Osteoblast (primary cell): ENCODE data around the gene VPS13D. TPM values are rescaled to one million over a fixed set of nuclear protein-coding genes. Genes with fewer than 3 reads are reported as not detected.

Experiments used
- DNase-seq: peaks from one replicate; pipeline ENCODE4 v3.0.0; 2011; ENCODE audit warnings: low spot score, mixed read lengths; ENCODE audit not compliant: insufficient read length; ENCODE audit errors: missing footprints
- H2AFZ ChIP-seq: 2 replicates; pipeline ENCODE4 v1.6.0; 2011; ENCODE audit warnings: mild to moderate bottlenecking, low read length
- H3K27ac ChIP-seq: 2 replicates; pipeline ENCODE4 v1.5.1; 2011; ENCODE audit warnings: mild to moderate bottlenecking, low read depth, low read length, moderate library complexity
- H3K27me3 ChIP-seq: 2 replicates; pipeline ENCODE4 v1.6.0; 2012; ENCODE audit warnings: mild to moderate bottlenecking, control low read depth, inconsistent platforms, low read length, moderate library complexity; ENCODE audit not compliant: insufficient read depth
- H3K36me3 ChIP-seq: 2 replicates; pipeline ENCODE4 v1.5.1; 2011; ENCODE audit warnings: mild to moderate bottlenecking, low read length, control low read depth, moderate library complexity; ENCODE audit not compliant: insufficient read depth
- H3K4me1 ChIP-seq: 2 replicates; pipeline ENCODE4 v1.5.1; 2011; ENCODE audit warnings: mild to moderate bottlenecking, low read length, control low read depth, moderate library complexity; ENCODE audit not compliant: insufficient read depth
- H3K4me2 ChIP-seq: 2 replicates; pipeline ENCODE4 v1.6.0; 2011; ENCODE audit warnings: mild to moderate bottlenecking, low read length; ENCODE audit not compliant: insufficient read depth
- H3K4me3 ChIP-seq: fragments of 200-600 bp; sonication (generic); 3 replicates; pipeline ENCODE4 v1.5.1; 2012; ENCODE audit warnings: mild to moderate bottlenecking, low read length, inconsistent platforms; ENCODE audit not compliant: insufficient read depth
- H3K79me2 ChIP-seq: 2 replicates; pipeline ENCODE4 v1.6.0; 2012; ENCODE audit warnings: mild to moderate bottlenecking, low read length, control low read depth, inconsistent platforms; ENCODE audit not compliant: insufficient read depth
- H3K9me3 ChIP-seq: 2 replicates; pipeline ENCODE4 v1.5.1; 2011; ENCODE audit warnings: low read depth, low read length, control low read depth
- H4K20me1 ChIP-seq: 2 replicates; pipeline ENCODE4 v1.6.0; 2012; ENCODE audit warnings: mild to moderate bottlenecking, low read length, control low read depth; ENCODE audit not compliant: insufficient read depth
- total RNA-seq: library from RNA; depleted of rRNA; stranded (reverse); fragments of >200 nt; gene quantifications from 2 replicates; pipeline ENCODE4 v1.2.3, GENCODE V29; 2012
- TF ChIP-seq, protein P1 (sequence below): IDR thresholded peaks from 2 replicates; pipeline ENCODE4 v1.5.1; 2011; ENCODE audit warnings: mild to moderate bottlenecking, low read depth, low read length, moderate library complexity; ENCODE audit errors: extremely low read depth

Gene VPS13D
- total RNA-seq, 1 donor, result 48.5 TPM

DNA sequence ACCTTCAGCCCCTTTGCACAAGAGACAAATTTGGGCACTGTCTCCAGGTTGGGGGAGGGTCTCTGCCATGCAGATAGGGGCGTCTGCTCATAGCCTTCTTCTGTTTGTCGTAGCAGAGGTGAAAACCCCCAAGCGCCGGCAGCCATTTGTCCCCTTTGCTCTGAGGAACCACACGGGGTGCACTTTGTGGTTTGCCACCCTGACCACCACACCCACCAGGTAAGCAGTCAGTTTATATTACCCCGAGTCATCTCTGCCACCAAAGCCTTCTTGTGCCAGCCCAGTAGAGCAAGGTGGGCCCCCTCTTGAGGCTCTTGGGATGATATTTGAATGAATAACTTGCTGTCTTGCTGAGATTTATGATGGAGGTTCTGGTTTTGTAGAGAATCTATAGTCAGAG is 111.8 kb downstream of the VPS13D start:
- no peaks in the 10 kb centered on the region for H3K79me2 ChIP-seq
- no peaks in the 10 kb centered on the region for H3K9me3 ChIP-seq
- no peaks in the 10 kb centered on the region for H3K27me3 ChIP-seq
- peaks cover 8% of the 10 kb centered on the region for H3K4me1 ChIP-seq
- peaks cover 22% of the 10 kb centered on the region for H3K36me3 ChIP-seq
- TF ChIP-seq, protein P1, sequence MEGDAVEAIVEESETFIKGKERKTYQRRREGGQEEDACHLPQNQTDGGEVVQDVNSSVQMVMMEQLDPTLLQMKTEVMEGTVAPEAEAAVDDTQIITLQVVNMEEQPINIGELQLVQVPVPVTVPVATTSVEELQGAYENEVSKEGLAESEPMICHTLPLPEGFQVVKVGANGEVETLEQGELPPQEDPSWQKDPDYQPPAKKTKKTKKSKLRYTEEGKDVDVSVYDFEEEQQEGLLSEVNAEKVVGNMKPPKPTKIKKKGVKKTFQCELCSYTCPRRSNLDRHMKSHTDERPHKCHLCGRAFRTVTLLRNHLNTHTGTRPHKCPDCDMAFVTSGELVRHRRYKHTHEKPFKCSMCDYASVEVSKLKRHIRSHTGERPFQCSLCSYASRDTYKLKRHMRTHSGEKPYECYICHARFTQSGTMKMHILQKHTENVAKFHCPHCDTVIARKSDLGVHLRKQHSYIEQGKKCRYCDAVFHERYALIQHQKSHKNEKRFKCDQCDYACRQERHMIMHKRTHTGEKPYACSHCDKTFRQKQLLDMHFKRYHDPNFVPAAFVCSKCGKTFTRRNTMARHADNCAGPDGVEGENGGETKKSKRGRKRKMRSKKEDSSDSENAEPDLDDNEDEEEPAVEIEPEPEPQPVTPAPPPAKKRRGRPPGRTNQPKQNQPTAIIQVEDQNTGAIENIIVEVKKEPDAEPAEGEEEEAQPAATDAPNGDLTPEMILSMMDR, result no peak
- H4K20me1 ChIP-seq, result no peaks in the 10 kb centered on the region
- H3K27ac ChIP-seq, result no peak overlapping the region
- no peak for DNase-seq
- no peak overlapping the region for H3K4me3 ChIP-seq
- no peak overlapping the region for H3K4me2 ChIP-seq
- no peak overlapping the region for H2AFZ ChIP-seq

DNA sequence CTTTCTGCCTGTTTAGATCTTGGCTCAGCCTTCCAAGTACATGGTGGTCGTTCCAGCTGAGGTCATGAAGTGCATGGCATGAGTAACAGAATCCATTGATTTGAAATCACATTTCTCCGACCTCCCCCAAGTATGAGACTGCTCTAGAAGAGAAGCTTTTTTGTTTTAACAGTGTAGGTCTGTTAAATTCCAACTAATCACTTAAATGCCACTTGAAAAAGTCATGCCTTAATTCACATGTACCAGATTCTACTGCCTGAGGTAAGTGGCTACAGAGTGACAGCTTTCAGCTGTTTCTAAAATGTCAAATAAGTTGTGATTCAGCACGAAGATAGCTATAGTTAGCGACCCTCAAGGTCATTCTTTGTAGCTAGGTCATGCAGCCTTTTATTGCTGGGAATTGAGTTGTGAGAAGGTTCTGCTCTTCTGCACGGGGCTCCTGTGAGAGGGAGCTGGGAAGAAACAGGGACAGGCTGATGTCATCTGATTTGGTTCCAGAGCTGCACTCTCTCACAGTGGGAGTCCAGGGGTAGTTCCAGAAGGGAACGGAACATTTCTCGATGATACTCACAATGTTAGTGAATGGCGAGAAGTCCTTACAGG is 112.7 kb downstream of the VPS13D start:
- Histone ChIP-seq H2AFZ (no peak overlapping the region), H3K4me3 (no peak overlapping the region), H3K27me3 (no peaks in the 10 kb centered on the region), H4K20me1 (no peaks in the 10 kb centered on the region), H3K4me1 (peaks cover 4% of the 10 kb centered on the region), H3K4me2 (no peak overlapping the region), H3K36me3 (peaks cover 23% of the 10 kb centered on the region), H3K79me2 (no peaks in the 10 kb centered on the region), H3K27ac (no peak overlapping the region), H3K9me3 (no peaks in the 10 kb centered on the region)
- TF ChIP-seq, protein P1, result no peak
- DNase-seq, result no peak

DNA sequence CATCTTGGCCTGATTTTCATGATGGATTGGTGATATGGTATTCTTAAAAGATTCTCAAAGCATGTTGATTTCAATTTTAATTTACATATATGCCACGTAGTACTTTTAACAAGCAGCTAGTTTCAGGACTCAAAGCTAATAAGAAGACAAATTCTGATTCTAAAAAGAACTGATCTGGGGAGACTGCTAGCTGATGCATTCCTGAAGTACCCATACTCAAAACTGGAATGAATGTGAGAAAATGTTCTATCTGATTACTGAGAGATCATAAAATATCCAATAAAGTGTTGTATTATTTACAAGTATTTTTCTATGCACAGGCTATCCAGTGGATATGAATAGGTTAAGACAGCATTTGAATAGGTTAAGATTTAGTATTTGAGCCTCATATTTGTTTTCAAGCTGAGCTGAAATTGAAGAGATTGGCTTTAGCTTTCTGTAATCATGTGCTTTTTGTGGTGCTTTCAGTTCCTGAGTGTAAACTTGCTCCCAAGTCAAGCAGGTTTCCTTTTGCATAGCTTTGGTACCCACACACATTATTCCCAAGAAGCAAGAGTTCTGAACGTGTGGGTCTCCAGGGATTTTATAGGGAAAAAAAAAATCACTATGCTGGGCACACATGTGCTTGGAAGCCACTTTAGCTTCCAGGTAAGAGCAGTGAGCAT is 114.1 kb downstream of the VPS13D start:
- no peaks in the 10 kb centered on the region for H3K79me2 ChIP-seq
- TF ChIP-seq, protein P1, result no peak
- no peak for DNase-seq

DNA sequence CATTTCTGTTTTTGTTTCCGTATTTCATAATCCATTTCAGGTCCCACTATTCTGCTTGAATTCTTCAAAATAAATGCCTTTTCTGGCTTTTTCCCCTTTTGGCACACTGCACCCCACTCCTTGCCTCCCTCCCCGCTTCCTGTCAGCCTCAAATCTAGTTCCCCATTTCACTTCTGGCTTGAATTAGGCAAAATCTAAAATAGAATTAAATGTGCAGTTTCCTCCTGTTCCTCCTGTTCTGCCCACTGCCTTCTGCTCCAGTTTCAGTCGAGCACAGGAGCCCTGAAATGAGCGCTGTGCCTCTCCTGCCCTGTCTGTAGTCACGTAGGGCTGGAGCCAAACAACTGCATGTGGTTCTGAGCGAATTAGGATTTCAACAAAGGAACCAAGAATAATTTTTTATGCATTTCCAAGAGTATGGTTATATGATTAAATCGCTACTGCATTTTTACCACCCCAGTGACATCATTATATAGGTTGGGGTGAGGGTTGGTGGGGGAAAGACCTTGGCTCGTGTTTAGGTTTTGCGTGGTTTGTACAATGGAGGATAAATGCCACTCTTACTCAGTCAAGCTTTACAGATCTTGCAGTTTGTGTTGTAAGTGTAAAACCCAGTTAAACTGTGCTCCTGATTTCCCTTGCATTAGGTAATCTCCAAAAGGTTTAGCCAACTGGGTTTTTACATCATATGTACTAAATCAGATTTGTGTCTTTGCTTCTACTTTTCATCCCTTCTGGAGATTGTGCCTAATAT is 114.9 kb downstream of the VPS13D start:
- Histone ChIP-seq H2AFZ (no peak overlapping the region), H3K9me3 (no peaks in the 10 kb centered on the region), H3K4me1 (no peaks in the 10 kb centered on the region), H3K4me3 (no peak overlapping the region), H4K20me1 (no peaks in the 10 kb centered on the region), H3K4me2 (no peak overlapping the region), H3K79me2 (no peaks in the 10 kb centered on the region), H3K36me3 (peaks cover 40% of the 10 kb centered on the region), H3K27me3 (no peaks in the 10 kb centered on the region), H3K27ac (no peak overlapping the region)
- no peak for DNase-seq
- TF ChIP-seq, protein P1, result no peak

More for the DNA sequence above, 114.1 kb downstream of the VPS13D start:
- Histone ChIP-seq H3K4me2 (no peak overlapping the region), H3K36me3 (peaks cover 32% of the 10 kb centered on the region), H3K9me3 (no peaks in the 10 kb centered on the region), H2AFZ (no peak overlapping the region), H3K4me3 (no peak overlapping the region), H4K20me1 (no peaks in the 10 kb centered on the region), H3K27me3 (no peaks in the 10 kb centered on the region), H3K27ac (no peak overlapping the region), H3K4me1 (no peaks in the 10 kb centered on the region)
